HG03280 (cell line): ENCODE measurements around the gene CARMIL1.

ENCODE experiments used
- ATAC-seq: cut with Tn5 transposase; IDR thresholded peaks from one replicate; pipeline ENCODE4 v1.9.1; 2021; ENCODE audit warnings: mild to moderate bottlenecking, moderate library complexity; ENCODE audit not compliant: unreplicated experiment

CARMIL1 gene

GRCh38 chr6:25465941-25466340, 186.8 kb downstream of the CARMIL1 start:
- no peak for ATAC-seq

- no peak for ATAC-seq
Observed at GRCh38 chr6:25468881-25469280, 189.7 kb downstream of the CARMIL1 start.

- no peak for ATAC-seq
Observed at GRCh38 chr6:25469797-25470388, 190.7 kb downstream of the CARMIL1 start.

GRCh38 chr6:25472306-25472705, 193.1 kb downstream of the CARMIL1 start:
- no peak for ATAC-seq

GRCh38 chr6:25472906-25473305, 193.7 kb downstream of the CARMIL1 start:
- ATAC-seq, result no peak

- no peak for ATAC-seq
Observed at GRCh38 chr6:25473447-25473846, 194.3 kb downstream of the CARMIL1 start.

- ATAC-seq, result no peak
Observed at GRCh38 chr6:25476126-25476525, 197.0 kb downstream of the CARMIL1 start.

GRCh38 chr6:25477006-25477590, 197.9 kb downstream of the CARMIL1 start:
- ATAC-seq, result no peak

- ATAC-seq, result no peak
Observed at GRCh38 chr6:25478973-25479372, 199.8 kb downstream of the CARMIL1 start.

- ATAC-seq, result no peak
Observed at GRCh38 chr6:25481267-25481666, 202.1 kb downstream of the CARMIL1 start.

- no peak for ATAC-seq
Observed at GRCh38 chr6:25482996-25483395, 203.8 kb downstream of the CARMIL1 start.

GRCh38 chr6:25483943-25484342, 204.8 kb downstream of the CARMIL1 start:
- ATAC-seq, result no peak

GRCh38 chr6:25484900-25485299, 205.7 kb downstream of the CARMIL1 start:
- no peak for ATAC-seq

GRCh38 chr6:25485821-25486534, 206.8 kb downstream of the CARMIL1 start:
- no peak for ATAC-seq

- ATAC-seq, result no peak
Observed at GRCh38 chr6:25486550-25486949, 207.4 kb downstream of the CARMIL1 start.

GRCh38 chr6:25487012-25487411, 207.8 kb downstream of the CARMIL1 start:
- no peak for ATAC-seq

GRCh38 chr6:25488156-25488555, 209.0 kb downstream of the CARMIL1 start:
- no peak for ATAC-seq

- ATAC-seq, result no peak
Observed at GRCh38 chr6:25489399-25489798, 210.2 kb downstream of the CARMIL1 start.

GRCh38 chr6:25490018-25490801, 211.0 kb downstream of the CARMIL1 start:
- peak; percentile 85 for ATAC-seq

- ATAC-seq, result no peak
Observed at GRCh38 chr6:25492951-25493350, 213.8 kb downstream of the CARMIL1 start.

- ATAC-seq, result no peak
Observed at GRCh38 chr6:25494469-25494868, 215.3 kb downstream of the CARMIL1 start.
